HepG2 (cell line): ENCODE measurements around the gene VSIG10L. TPM values are rescaled to one million over a fixed set of nuclear protein-coding genes. Genes with fewer than 3 reads are reported as not detected.
A peak's percentile ranks its signal among the peaks of the same experiment; 100 is the strongest.

Experiments used
- DPF2 ChIP-seq: sonication (generic); formaldehyde crosslinking; IDR thresholded peaks from 2 replicates; pipeline ENCODE4 v1.4.0; 2020; ENCODE audit warnings: mild to moderate bottlenecking, low read depth, missing genetic modification reagents, borderline replicate concordance
- E2F1 ChIP-seq: sonication (generic); formaldehyde crosslinking; IDR thresholded peaks from 2 replicates; pipeline ENCODE4 v1.5.0; 2020; ENCODE audit warnings: missing genetic modification reagents
- GABPB1 ChIP-seq: IDR thresholded peaks from 2 replicates; pipeline ENCODE4 v1.6.1; 2016; ENCODE audit warnings: mild to moderate bottlenecking, missing genetic modification reagents, moderate library complexity, missing compliant biosample characterization
- HNRNPK ChIP-seq: fragments of 200-400 bp; formaldehyde crosslinking; IDR thresholded peaks from 2 replicates; pipeline ENCODE4 v1.6.1; 2018; ENCODE audit warnings: low read length, low read depth, moderate library complexity, mild to moderate bottlenecking; ENCODE audit not compliant: poor library complexity, severe bottlenecking
- IKZF5 ChIP-seq: IDR thresholded peaks from 2 replicates; pipeline ENCODE4 v1.6.1; 2018; ENCODE audit warnings: missing genetic modification reagents, mild to moderate bottlenecking, missing compliant biosample characterization
- MIXL1 ChIP-seq: IDR thresholded peaks from 2 replicates; pipeline ENCODE4 v1.6.1; 2016
- NFKB2 ChIP-seq: sonication (generic); formaldehyde crosslinking; IDR thresholded peaks from 2 replicates; pipeline ENCODE4 v1.4.0; 2020; ENCODE audit warnings: missing genetic modification reagents, borderline replicate concordance
- PRMT3 ChIP-seq: sonication (generic); formaldehyde crosslinking; IDR thresholded peaks from 2 replicates; pipeline ENCODE4 v1.8.1; 2022; ENCODE audit warnings: low read depth, mild to moderate bottlenecking, moderate library complexity, missing genetic modification reagents, borderline replicate concordance
- RAD51 ChIP-seq: fragments of 450-650 bp; IDR thresholded peaks from 2 replicates; pipeline ENCODE4 v1.6.1; 2016; ENCODE audit warnings: borderline replicate concordance
- RBM22 ChIP-seq: fragments of 200-400 bp; formaldehyde crosslinking; optimal IDR thresholded peaks from 2 replicates; pipeline ENCODE3; 2017; ENCODE audit warnings: mild to moderate bottlenecking, low read length, moderate library complexity
- RBM39 ChIP-seq: fragments of 200-400 bp; formaldehyde crosslinking; IDR thresholded peaks from one replicate; pipeline ENCODE4 v1.6.1; 2018; ENCODE audit warnings: antibody characterized with exemption, mild to moderate bottlenecking, low read depth, low read length; ENCODE audit not compliant: poor library complexity, severe bottlenecking
- SCMH1 ChIP-seq: sonication (generic); formaldehyde crosslinking; IDR thresholded peaks from 2 replicates; pipeline ENCODE4 v1.9.0; 2021; ENCODE audit warnings: missing genetic modification reagents, mild to moderate bottlenecking, borderline replicate concordance
- ZBTB42 ChIP-seq: sonication (generic); formaldehyde crosslinking; IDR thresholded peaks from 2 replicates; pipeline ENCODE4 v1.5.0; 2020; ENCODE audit warnings: mild to moderate bottlenecking, missing genetic modification reagents
- ZC3H4 ChIP-seq: sonication (generic); formaldehyde crosslinking; IDR thresholded peaks from 2 replicates; pipeline ENCODE4 v1.4.0; 2020; ENCODE audit warnings: missing genetic modification reagents, borderline replicate concordance
- ZMYM3 ChIP-seq: sonication (generic); formaldehyde crosslinking; IDR thresholded peaks from 2 replicates; pipeline ENCODE4 v1.5.1; 2020; ENCODE audit warnings: mild to moderate bottlenecking, missing genetic modification reagents
- ZNF160 ChIP-seq: sonication (generic); formaldehyde crosslinking; IDR thresholded peaks from 2 replicates; pipeline ENCODE4 v1.8.0; 2022; ENCODE audit warnings: mild to moderate bottlenecking, inconsistent platforms, missing genetic modification reagents
- ZNF24 ChIP-seq: fragments of 450-650 bp; IDR thresholded peaks from 2 replicates; pipeline ENCODE4 v1.6.1; 2017; ENCODE audit warnings: antibody characterized with exemption, mild to moderate bottlenecking
- ZNF441 ChIP-seq: sonication (generic); formaldehyde crosslinking; IDR thresholded peaks from 2 replicates; pipeline ENCODE4 v1.7.0; 2021; ENCODE audit warnings: missing genetic modification reagents, borderline replicate concordance
- ZNF615 ChIP-seq: sonication (generic); formaldehyde crosslinking; IDR thresholded peaks from 2 replicates; pipeline ENCODE4 v1.5.0; 2020; ENCODE audit warnings: mild to moderate bottlenecking, missing genetic modification reagents, borderline replicate concordance
- ZNF644 ChIP-seq: IDR thresholded peaks from 2 replicates; pipeline ENCODE4 v1.6.1; 2016; ENCODE audit warnings: low read depth
- ZNF691 ChIP-seq: sonication (generic); formaldehyde crosslinking; IDR thresholded peaks from 2 replicates; pipeline ENCODE4 v1.4.0; 2020; ENCODE audit warnings: missing genetic modification reagents, low read depth, mild to moderate bottlenecking, borderline replicate concordance
- ZNF766 ChIP-seq: sonication (generic); formaldehyde crosslinking; IDR thresholded peaks from 2 replicates; pipeline ENCODE4 v1.5.0; 2020; ENCODE audit warnings: missing genetic modification reagents, borderline replicate concordance
- ZNF790 ChIP-seq: sonication (generic); formaldehyde crosslinking; IDR thresholded peaks from 2 replicates; pipeline ENCODE4 v1.8.0; 2022; ENCODE audit warnings: missing genetic modification reagents, mild to moderate bottlenecking, borderline replicate concordance
- ZNF883 ChIP-seq: sonication (generic); formaldehyde crosslinking; IDR thresholded peaks from 2 replicates; pipeline ENCODE4 v1.5.1; 2020; ENCODE audit warnings: mild to moderate bottlenecking, missing genetic modification reagents; ENCODE audit errors: not compliant biosample characterization
- polyA plus RNA-seq, 8 experiments: library from polyadenylated mRNA; depleted of rRNA in 3 of 8; stranded (reverse) in 7 of 8; unstranded in 1 of 8; fragments of >200 nt; fragmentation: Illumina TruSeq in 4 of 8; extraction: Trizol in 4 of 8; gene quantifications; 2 replicates each; pipeline versions ENCODE4 v1.2.1 to v1.2.3, GENCODE V29; 2011 to 2016; ENCODE audit warnings: low read depth in 4 of 8, missing spikeins in 1 of 8, mixed read lengths in 1 of 8; ENCODE audit not compliant: insufficient read depth in 1 of 8
- total RNA-seq, 5 experiments: library from RNA; depleted of rRNA; stranded (reverse); fragments of >200 nt; fragmentation: Illumina TruSeq; extraction: Trizol; gene quantifications; 2 replicates each; pipeline ENCODE4 v1.2.3, GENCODE V29; 2016; ENCODE audit warnings: low read depth in 1 of 5
- TF ChIP-seq, protein P1 (sequence below): IDR thresholded peaks from 2 replicates; pipeline ENCODE4 v1.6.1; 2012; ENCODE audit warnings: low read length, improper control_type of control experiment

VSIG10L gene
- total and polyA plus RNA-seq, 2 of the 13 experiments (the other 11 are each of a cell fraction or from before 2014, with no cell fraction given) = 2.7 to 8.5 TPM

GRCh38 chr19:51346742-51347141 lies 4.8 kb upstream of the VSIG10L start (continued):
- TF ChIP-seq IKZF5 (CRISPR knock-in tag) = no peak
- TF ChIP-seq MIXL1 (CRISPR knock-in tag) = no peak
- 0 out of 2 replicates have a peak, but pooled peaks have one; percentile 34 for TF ChIP-seq GABPB1
- TF ChIP-seq ZNF691 = no peak
- no peak for TF ChIP-seq HNRNPK
- TF ChIP-seq ZNF766 (CRISPR knock-in tag) = no peak
- TF ChIP-seq, protein P1, sequence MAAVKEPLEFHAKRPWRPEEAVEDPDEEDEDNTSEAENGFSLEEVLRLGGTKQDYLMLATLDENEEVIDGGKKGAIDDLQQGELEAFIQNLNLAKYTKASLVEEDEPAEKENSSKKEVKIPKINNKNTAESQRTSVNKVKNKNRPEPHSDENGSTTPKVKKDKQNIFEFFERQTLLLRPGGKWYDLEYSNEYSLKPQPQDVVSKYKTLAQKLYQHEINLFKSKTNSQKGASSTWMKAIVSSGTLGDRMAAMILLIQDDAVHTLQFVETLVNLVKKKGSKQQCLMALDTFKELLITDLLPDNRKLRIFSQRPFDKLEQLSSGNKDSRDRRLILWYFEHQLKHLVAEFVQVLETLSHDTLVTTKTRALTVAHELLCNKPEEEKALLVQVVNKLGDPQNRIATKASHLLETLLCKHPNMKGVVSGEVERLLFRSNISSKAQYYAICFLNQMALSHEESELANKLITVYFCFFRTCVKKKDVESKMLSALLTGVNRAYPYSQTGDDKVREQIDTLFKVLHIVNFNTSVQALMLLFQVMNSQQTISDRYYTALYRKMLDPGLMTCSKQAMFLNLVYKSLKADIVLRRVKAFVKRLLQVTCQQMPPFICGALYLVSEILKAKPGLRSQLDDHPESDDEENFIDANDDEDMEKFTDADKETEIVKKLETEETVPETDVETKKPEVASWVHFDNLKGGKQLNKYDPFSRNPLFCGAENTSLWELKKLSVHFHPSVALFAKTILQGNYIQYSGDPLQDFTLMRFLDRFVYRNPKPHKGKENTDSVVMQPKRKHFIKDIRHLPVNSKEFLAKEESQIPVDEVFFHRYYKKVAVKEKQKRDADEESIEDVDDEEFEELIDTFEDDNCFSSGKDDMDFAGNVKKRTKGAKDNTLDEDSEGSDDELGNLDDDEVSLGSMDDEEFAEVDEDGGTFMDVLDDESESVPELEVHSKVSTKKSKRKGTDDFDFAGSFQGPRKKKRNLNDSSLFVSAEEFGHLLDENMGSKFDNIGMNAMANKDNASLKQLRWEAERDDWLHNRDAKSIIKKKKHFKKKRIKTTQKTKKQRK = no peak
- no peak for TF ChIP-seq ZNF644
- no peak for TF ChIP-seq NFKB2 (CRISPR knock-in tag)
- TF ChIP-seq PRMT3 (CRISPR knock-in tag) = no peak
- no peak for TF ChIP-seq ZNF24
- peak; percentile 66; the same call in 1 of the 2 replicates for TF ChIP-seq ZC3H4 (CRISPR knock-in tag)
- no peak for TF ChIP-seq RAD51
- TF ChIP-seq ZNF441 (CRISPR knock-in tag) = 0 out of 2 replicates have a peak, but pooled peaks have one; percentile 6
- TF ChIP-seq SCMH1 = no peak
- no peak for TF ChIP-seq E2F1 (CRISPR knock-in tag)
- TF ChIP-seq ZNF160 (CRISPR knock-in tag) = no peak
- TF ChIP-seq ZNF790 = no peak
- TF ChIP-seq RBM22 = peak; percentile 65
- no peak for TF ChIP-seq ZMYM3
- TF ChIP-seq ZBTB42 (CRISPR knock-in tag) = no peak
- TF ChIP-seq ZNF883 (CRISPR knock-in tag) = no peak
- TF ChIP-seq DPF2 (CRISPR knock-in tag) = no peak
- peak; percentile 51 for TF ChIP-seq RBM39
- TF ChIP-seq ZNF615 (CRISPR knock-in tag) = no peak
